T-cell (primary cell): ENCODE data around the gene PRKN. TPM values are rescaled to one million over a fixed set of nuclear protein-coding genes. Genes with fewer than 3 reads are reported as not detected.

ENCODE experiments used
- ATAC-seq, 4 experiments: fragments of 200-7000 bp in 3 of 4; fragments of 150-1000 bp in 1 of 4; cut with Tn5 transposase; replicated peaks in 1 of 4; 1 replicate in 3 of 4; 2 replicates in 1 of 4; pipeline ENCODE4 v1.10.0; 2021; ENCODE audit warnings: moderate library complexity in 3 of 4, mild to moderate bottlenecking in 2 of 4, moderate number of reproducible peaks in 1 of 4
- CTCF ChIA-PET, 2 donors: fragments of 300-600 bp; sonication (Branson Sonifier 250); formaldehyde crosslinking; loops; one replicate each; lab custom pipeline; 2022; ENCODE audit warnings: antibody characterized with exemption in 2 of 2; lab: Charles Lee
- POLR2A ChIA-PET, 2 donors: fragments of 300-600 bp; sonication (Branson Sonifier 250); formaldehyde crosslinking; loops; one replicate each; lab custom pipeline; 2022; ENCODE audit warnings: antibody characterized with exemption in 2 of 2; lab: Charles Lee
- DNase-seq, 35 experiments: peaks; one replicate each; pipeline versions ENCODE4 v3.0.0 to v3.0.0-alpha.2; 2013 to 2023
- H3K27ac ChIP-seq: one replicate; pipeline ENCODE4 v1.5.1; 2013; ENCODE audit warnings: low read length
- H3K27me3 ChIP-seq, 2 experiments: replicated peaks in 1 of 2; 1 replicate in 1 of 2; 2 replicates in 1 of 2; pipeline versions ENCODE4 v1.6.1 to v1.7.0; 2013; ENCODE audit warnings: low read length in 1 of 2, mixed read lengths in 1 of 2; ENCODE audit not compliant: control insufficient read depth in 2 of 2, insufficient read depth in 2 of 2; ENCODE audit errors: extremely low read depth in 1 of 2
- H3K36me3 ChIP-seq, 2 donors: 1 replicate in 1 of 2; 2 replicates in 1 of 2; pipeline versions ENCODE4 v1.6.1 to v1.7.0; 2013; ENCODE audit warnings: low read length in 1 of 2; ENCODE audit not compliant: control insufficient read depth in 2 of 2, insufficient read depth in 1 of 2; ENCODE audit errors: extremely low read depth in 1 of 2
- H3K4me1 ChIP-seq, 2 experiments: 1 replicate in 1 of 2; 2 replicates in 1 of 2; pipeline versions ENCODE4 v1.6.1 to v1.7.0; 2013; ENCODE audit warnings: low read length in 2 of 2, mixed read lengths in 1 of 2; ENCODE audit not compliant: insufficient read depth in 2 of 2, control insufficient read depth in 1 of 2; ENCODE audit errors: extremely low read depth in 1 of 2
- H3K4me3 ChIP-seq, 2 donors: 1 replicate in 1 of 2; 2 replicates in 1 of 2; pipeline versions ENCODE4 v1.5.1 to v1.7.0; 2013; ENCODE audit warnings: mild to moderate bottlenecking in 2 of 2, low read length in 1 of 2, moderate library complexity in 1 of 2; ENCODE audit not compliant: control insufficient read depth in 1 of 2; ENCODE audit errors: extremely low read depth in 1 of 2
- H3K9me3 ChIP-seq: 2 replicates; pipeline ENCODE4 v1.7.0; 2013
- H3K27ac Mint-ChIP-seq, 2 donors: one replicate each; pipeline ENCODE4 v1.8.0; 2020 to 2021; ENCODE audit warnings: mild to moderate bottlenecking in 2 of 2, mixed read lengths in 2 of 2
- H3K27me3 Mint-ChIP-seq, 2 donors: one replicate each; pipeline ENCODE4 v1.8.0; 2021 to 2022; ENCODE audit warnings: mixed read lengths in 2 of 2
- H3K36me3 Mint-ChIP-seq: one replicate; pipeline ENCODE4 v1.8.0; 2021; ENCODE audit warnings: mixed read lengths
- H3K4me1 Mint-ChIP-seq, 3 donors: one replicate each; pipeline ENCODE4 v1.8.0; 2020 to 2022; ENCODE audit warnings: mixed read lengths in 3 of 3, mild to moderate bottlenecking in 1 of 3
- H3K4me3 Mint-ChIP-seq, 3 donors: one replicate each; pipeline ENCODE4 v1.8.0; 2020 to 2022; ENCODE audit warnings: mild to moderate bottlenecking in 3 of 3, mixed read lengths in 3 of 3, moderate library complexity in 3 of 3
- H3K9me3 Mint-ChIP-seq, 3 donors: one replicate each; pipeline ENCODE4 v1.8.0; 2020 to 2022; ENCODE audit warnings: mixed read lengths in 3 of 3
- WGBS: methylation state at CpG from one replicate; pipeline ENCODE4 v1.1.5; 2013; ENCODE audit warnings: missing lambda C conversion rate; ENCODE audit not compliant: insufficient coverage; 5-methylcytosine and 5-hydroxymethylcytosine counted together
- total RNA-seq, 35 experiments: library from RNA in 6 of 35; stranded (reverse) in 6 of 35; fragments of 120-200 nt in 1 of 35; gene quantifications; one replicate each; pipeline versions ENCODE4 v1.2.1 to v1.2.4 and lab custom pipeline; 2013 to 2026

The PRKN gene
- total RNA-seq, 5 donors from 2014 or later (not counting 1 experiment from before 2014, with no cell fraction given) = 3.4 to 7.7 (median 6.1) TPM

DNA sequence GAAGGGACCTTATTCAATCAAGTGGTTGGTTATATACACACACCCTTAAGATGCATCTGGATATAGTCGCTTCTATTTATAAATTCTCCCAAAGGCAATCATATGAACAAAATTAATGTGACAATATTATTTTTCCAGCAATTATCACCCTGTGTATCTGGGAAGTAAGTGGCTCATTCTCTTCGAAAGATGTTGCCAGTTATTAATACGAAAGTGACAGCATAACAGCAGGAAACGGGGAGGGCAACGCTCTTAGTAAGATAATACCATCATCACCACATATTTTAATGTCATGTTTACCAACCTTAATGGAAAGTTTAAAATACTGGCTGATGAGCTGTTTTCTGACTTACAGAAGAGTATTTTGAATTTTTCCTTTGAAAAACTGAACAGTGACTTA lies 756.5 kb downstream of the PRKN start:
- H3K27me3 Mint-ChIP-seq = no peaks in the 10 kb centered on the region
- H3K4me1 Mint-ChIP-seq = no peaks in the 10 kb centered on the region
- Histone ChIP-seq H3K27me3 (no peaks in the 10 kb centered on the region), H3K36me3 (no peaks in the 10 kb centered on the region), H3K4me3 (no peak overlapping the region), H3K27ac (no peak overlapping the region), H3K4me1 (no peaks in the 10 kb centered on the region), H3K9me3 (no peaks in the 10 kb centered on the region)
- POLR2A ChIA-PET = no interaction called here
- no peak for ATAC-seq
- peaks cover 5% of the 10 kb centered on the region for H3K36me3 Mint-ChIP-seq
- DNase-seq = no peak
- no peak overlapping the region for H3K4me3 Mint-ChIP-seq
- H3K27ac Mint-ChIP-seq = no peak overlapping the region
- no CpG with 5 or more reads among the region's 5 CpGs for WGBS
- peaks cover 0 to 5% (median 0%) of the 10 kb centered on the region in 3 donors for H3K9me3 Mint-ChIP-seq
- CTCF ChIA-PET = no interaction called here

DNA sequence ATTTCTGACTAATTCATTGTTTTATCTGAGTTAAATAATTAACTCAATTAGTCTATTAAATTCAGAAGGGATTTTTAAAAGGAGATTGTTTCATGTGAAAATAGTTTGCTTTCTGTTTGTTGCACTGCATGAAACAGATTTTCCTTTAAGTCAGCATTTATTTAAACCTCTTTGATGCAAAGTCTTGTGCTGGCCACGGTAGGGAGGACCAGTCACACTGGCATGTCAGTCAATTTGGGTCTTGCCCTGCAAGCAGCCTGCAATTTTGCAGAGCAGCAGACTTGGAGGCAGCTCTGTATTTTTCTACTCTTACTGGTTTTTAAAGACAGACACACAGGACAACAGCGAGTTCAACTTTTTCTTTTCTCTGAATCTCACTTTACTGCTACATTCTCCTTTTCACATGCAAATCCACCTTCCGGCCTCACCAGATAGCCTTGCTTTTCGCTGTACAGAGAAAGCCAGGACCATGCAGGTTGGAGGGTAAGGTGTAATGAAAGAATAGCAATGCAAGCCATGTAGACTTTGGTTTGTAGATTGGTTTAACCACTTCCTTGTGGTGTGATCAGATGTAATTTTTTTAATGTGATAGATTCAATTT lies 763.8 kb downstream of the PRKN start:
- POLR2A ChIA-PET = no interaction called here
- no peak overlapping the region for H3K27ac Mint-ChIP-seq
- ATAC-seq = no peak
- Histone ChIP-seq H3K36me3 (no peaks in the 10 kb centered on the region), H3K9me3 (no peaks in the 10 kb centered on the region), H3K27me3 (no peaks in the 10 kb centered on the region), H3K27ac (no peak overlapping the region), H3K4me3 (no peak overlapping the region), H3K4me1 (no peaks in the 10 kb centered on the region)
- no peaks in the 10 kb centered on the region for H3K27me3 Mint-ChIP-seq
- no peak overlapping the region for H3K4me3 Mint-ChIP-seq
- DNase-seq = no peak
- 43% methylated on average over 1 of the region's 4 CpGs for WGBS
- CTCF ChIA-PET = no interaction called here
- no peaks in the 10 kb centered on the region for H3K9me3 Mint-ChIP-seq
- H3K36me3 Mint-ChIP-seq = no peaks in the 10 kb centered on the region
- no peaks in the 10 kb centered on the region for H3K4me1 Mint-ChIP-seq

DNA sequence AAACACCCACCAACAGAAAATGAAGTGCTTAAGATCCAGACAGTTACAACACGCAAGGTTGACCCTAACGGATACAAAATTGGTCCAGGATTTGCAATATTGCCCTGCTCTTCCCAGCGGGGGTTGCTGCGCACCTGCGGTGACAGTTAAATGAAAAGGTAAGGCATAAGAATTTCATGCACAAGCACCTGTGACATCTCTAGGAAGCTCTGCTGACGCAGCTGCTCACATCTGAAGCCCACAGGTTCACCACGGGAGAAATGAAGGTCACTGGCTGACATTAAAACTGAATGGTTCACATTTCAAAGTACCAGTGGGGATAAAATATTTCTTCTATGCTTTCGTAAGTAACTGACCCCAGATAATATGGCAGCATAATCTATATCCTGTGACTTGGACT lies 764.4 kb downstream of the PRKN start:
- Mint-ChIP-seq H3K9me3 (no peaks in the 10 kb centered on the region), H3K4me3 (no peak overlapping the region), H3K27me3 (no peaks in the 10 kb centered on the region), H3K36me3 (no peaks in the 10 kb centered on the region), H3K4me1 (no peaks in the 10 kb centered on the region), H3K27ac (no peak overlapping the region)
- 94% methylated on average over 2 of the region's 8 CpGs for WGBS
- no peak overlapping the region for H3K4me3 ChIP-seq
- no peaks in the 10 kb centered on the region for H3K36me3 ChIP-seq
- ChIA-PET CTCF (no interaction called here), POLR2A (no interaction called here)
- no peak for DNase-seq
- ATAC-seq = no peak
- H3K9me3 ChIP-seq = no peaks in the 10 kb centered on the region
- no peaks in the 10 kb centered on the region for H3K4me1 ChIP-seq
- H3K27ac ChIP-seq = no peak overlapping the region
- H3K27me3 ChIP-seq = no peaks in the 10 kb centered on the region

DNA sequence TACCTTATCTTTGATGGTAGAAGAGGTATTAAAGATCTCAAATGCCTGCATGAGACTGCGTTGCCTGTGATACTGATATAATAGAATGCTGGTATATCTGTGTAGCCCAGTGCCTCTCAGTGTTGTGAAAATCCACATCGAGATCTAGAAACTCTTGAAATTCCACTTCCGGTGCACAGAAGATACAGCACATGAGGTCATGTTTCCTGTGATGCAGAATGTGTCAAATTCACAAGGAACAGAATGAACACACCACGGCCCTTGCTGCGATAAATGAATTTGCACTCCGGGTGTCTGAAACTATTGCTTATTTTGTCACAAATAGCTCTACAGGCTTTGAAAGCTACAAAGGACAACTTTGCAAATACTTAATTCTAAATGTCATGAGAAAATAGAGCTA lies 765.8 kb downstream of the PRKN start:
- ChIA-PET CTCF (interaction anchor here in 1 of 2 donors (0.7 kb wide), 1 partner anchor 460 kb away, joined by 4 read pairs; no protein-coding TSS in a partner anchor), POLR2A (interaction anchor here in 1 of 2 donors (0.6 kb wide), 1 partner anchor 65 kb away, joined by 3 read pairs; no protein-coding TSS in a partner anchor)
- Mint-ChIP-seq H3K36me3 (no peaks in the 10 kb centered on the region), H3K27ac (no peak overlapping the region), H3K9me3 (no peaks in the 10 kb centered on the region), H3K27me3 (no peaks in the 10 kb centered on the region), H3K4me3 (no peak overlapping the region), H3K4me1 (no peaks in the 10 kb centered on the region)
- Histone ChIP-seq H3K9me3 (no peaks in the 10 kb centered on the region), H3K27ac (no peak overlapping the region), H3K4me3 (no peak overlapping the region), H3K27me3 (no peaks in the 10 kb centered on the region), H3K4me1 (no peaks in the 10 kb centered on the region), H3K36me3 (no peaks in the 10 kb centered on the region)
- DNase-seq (no peak), ATAC-seq (no peak)
- WGBS = 79% methylated on average over 3 of the region's 6 CpGs

DNA sequence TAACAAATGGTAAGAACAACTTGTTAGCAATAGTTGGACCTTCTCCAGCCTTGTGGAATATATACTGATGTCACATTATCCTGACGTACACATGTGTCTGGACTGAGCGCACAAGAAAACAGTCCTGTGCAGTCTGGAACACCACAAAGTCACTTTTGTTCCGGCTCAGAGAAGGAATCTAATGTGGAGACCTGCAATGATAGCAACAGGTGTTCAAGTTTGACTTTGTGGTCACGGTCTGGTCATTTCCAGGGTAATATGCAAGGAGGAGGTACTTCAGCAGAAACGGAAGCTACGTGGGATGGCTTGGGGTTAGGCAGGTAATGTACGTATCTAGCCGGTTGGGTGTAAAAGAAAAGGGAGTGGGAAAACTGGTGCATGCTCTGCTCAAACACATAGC lies 766.5 kb downstream of the PRKN start:
- no peaks in the 10 kb centered on the region for H3K36me3 ChIP-seq
- WGBS = 72% methylated on average over 4 of the region's 8 CpGs
- no peaks in the 10 kb centered on the region for H3K27me3 Mint-ChIP-seq

DNA sequence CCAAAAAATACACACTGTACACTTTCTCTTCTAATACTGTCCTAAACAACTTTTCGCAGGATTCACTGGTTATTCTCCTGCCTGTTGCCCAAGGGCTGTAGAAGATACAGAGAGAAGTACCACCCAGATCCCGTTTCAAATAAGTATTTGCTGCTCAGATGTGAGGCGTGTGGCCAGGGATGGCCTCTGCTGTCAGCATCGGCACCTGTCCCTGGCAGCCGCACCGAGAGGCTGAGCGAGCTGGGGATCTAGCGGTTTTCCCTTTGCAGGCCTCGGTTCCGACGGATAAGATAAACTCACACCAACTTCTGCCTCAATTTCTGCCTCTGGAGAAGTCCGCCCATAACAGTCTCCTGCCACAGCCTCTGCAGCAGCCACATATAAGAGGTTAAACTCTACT lies 768.5 kb downstream of the PRKN start:
- CTCF ChIA-PET = no interaction called here
- DNase-seq (no peak), ATAC-seq (no peak)
- no peak overlapping the region for H3K4me3 ChIP-seq
- no peaks in the 10 kb centered on the region for H3K36me3 ChIP-seq
- H3K36me3 Mint-ChIP-seq = no peaks in the 10 kb centered on the region
- H3K27me3 Mint-ChIP-seq = no peaks in the 10 kb centered on the region
- H3K9me3 Mint-ChIP-seq = no peaks in the 10 kb centered on the region
- H3K27me3 ChIP-seq = no peaks in the 10 kb centered on the region
- POLR2A ChIA-PET = no interaction called here
- H3K4me3 Mint-ChIP-seq = no peak overlapping the region
- no peaks in the 10 kb centered on the region for H3K4me1 Mint-ChIP-seq
- H3K27ac ChIP-seq = no peak overlapping the region
- WGBS = 91% methylated on average over 10 of the region's 12 CpGs
- no peaks in the 10 kb centered on the region for H3K4me1 ChIP-seq
- no peak overlapping the region for H3K27ac Mint-ChIP-seq
- no peaks in the 10 kb centered on the region for H3K9me3 ChIP-seq

More for the DNA sequence above, 766.5 kb downstream of the PRKN start:
- H3K27me3 ChIP-seq = no peaks in the 10 kb centered on the region
- H3K36me3 Mint-ChIP-seq = no peaks in the 10 kb centered on the region
- no peaks in the 10 kb centered on the region for H3K9me3 Mint-ChIP-seq
- no peaks in the 10 kb centered on the region for H3K9me3 ChIP-seq
- no peak for DNase-seq
- no peak overlapping the region for H3K27ac ChIP-seq
- CTCF ChIA-PET = no interaction called here
- ATAC-seq = no peak
- H3K27ac Mint-ChIP-seq = no peak overlapping the region
- POLR2A ChIA-PET = no interaction called here
- H3K4me1 ChIP-seq = no peaks in the 10 kb centered on the region
- no peak overlapping the region for H3K4me3 Mint-ChIP-seq
- H3K4me1 Mint-ChIP-seq = no peaks in the 10 kb centered on the region
- H3K4me3 ChIP-seq = no peak overlapping the region

DNA sequence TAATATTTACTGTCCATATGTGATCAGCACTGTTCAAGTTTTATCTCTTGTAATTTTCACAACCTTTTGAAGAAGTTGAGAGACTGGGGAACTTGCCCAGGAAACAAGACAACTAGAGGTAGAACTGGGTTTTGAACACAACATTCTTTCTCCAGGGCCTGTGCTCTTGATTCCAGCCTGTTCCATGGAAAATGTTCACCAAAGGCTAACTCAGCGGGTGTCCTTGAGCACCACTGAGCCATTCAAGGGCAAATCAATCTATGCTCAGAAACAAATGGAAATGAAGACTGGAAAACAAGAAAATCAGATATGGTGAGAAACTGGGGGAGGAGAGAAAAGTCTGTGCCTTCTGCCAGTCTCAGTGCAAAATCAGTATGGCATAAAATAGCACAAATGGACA lies 771.5 kb downstream of the PRKN start:
- ATAC-seq (no peak), DNase-seq (no peak)
- no peak overlapping the region for H3K27ac Mint-ChIP-seq
- no peak overlapping the region for H3K27ac ChIP-seq
- POLR2A ChIA-PET = no interaction called here
- no peak overlapping the region for H3K4me3 Mint-ChIP-seq
- peaks cover 0 to 2% of the 10 kb centered on the region in 2 donors for H3K27me3 Mint-ChIP-seq
- H3K9me3 Mint-ChIP-seq = no peaks in the 10 kb centered on the region
- H3K36me3 ChIP-seq = no peaks in the 10 kb centered on the region
- no peaks in the 10 kb centered on the region for H3K4me1 Mint-ChIP-seq
- CTCF ChIA-PET = no interaction called here
- H3K27me3 ChIP-seq = no peaks in the 10 kb centered on the region
- no peaks in the 10 kb centered on the region for H3K4me1 ChIP-seq
- no peaks in the 10 kb centered on the region for H3K36me3 Mint-ChIP-seq
- no peaks in the 10 kb centered on the region for H3K9me3 ChIP-seq
- no peak overlapping the region for H3K4me3 ChIP-seq
- WGBS = 67% methylated on average over 1 of the region's 1 CpG
